Stimulated activated CD8-positive, alpha-beta memory T cell treated with anti-CD3 and anti-CD28 coated beads, Interleukin-15, amount 100 ng/mL, for 4 hours (primary cell): ENCODE measurements around the gene PARD3.
"Not testable (repeated sequence)": the region's sequence is repeated elsewhere in the genome, so short reads cannot be mapped to it uniquely, and the experiment has no call there.

Experiments
- DNase-seq, 2 donors: peaks; one replicate each; pipeline ENCODE4 v3.0.0-alpha.2; 2020; ENCODE audit warnings: low read depth in 2 of 2

The PARD3 gene

DNA sequence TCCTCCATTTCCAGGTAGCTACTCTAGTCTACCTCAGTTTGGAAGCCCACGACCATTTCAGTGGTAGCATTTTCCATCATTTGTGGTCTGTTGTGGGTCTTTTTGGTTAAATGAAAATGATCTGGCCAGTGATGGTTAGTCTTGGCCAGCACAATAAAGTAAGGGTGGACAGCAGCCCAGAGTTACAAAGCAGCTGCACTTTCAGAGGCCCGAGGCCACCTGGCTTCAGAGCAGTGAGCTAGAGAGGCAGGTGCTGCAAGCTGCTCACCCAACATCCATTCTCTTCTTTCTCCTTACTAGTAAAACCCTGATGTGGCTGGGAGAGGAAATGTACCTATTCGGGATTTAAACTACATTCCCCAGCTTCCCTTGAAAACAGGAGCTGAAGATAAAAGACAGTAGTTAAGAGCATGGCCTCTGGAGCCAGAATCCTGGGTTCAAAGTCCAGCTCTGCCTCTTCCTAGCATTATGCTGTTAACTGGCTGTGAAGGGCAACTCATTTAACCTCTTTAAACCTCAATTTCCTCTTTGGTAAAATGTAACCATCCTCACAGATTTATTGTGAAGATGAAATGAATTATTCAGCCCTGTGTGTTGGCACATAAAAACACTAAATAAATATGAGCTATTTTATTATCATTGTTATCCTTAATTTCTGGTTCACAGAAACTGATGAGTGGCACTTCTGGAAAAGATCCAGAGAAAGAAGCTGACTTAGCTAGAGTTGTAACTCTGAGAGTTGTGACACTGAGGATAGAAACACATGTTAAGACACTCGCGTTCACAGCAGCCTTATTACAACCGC, 517.4 kb downstream of the PARD3 start:
- DNase-seq = no peak

DNA sequence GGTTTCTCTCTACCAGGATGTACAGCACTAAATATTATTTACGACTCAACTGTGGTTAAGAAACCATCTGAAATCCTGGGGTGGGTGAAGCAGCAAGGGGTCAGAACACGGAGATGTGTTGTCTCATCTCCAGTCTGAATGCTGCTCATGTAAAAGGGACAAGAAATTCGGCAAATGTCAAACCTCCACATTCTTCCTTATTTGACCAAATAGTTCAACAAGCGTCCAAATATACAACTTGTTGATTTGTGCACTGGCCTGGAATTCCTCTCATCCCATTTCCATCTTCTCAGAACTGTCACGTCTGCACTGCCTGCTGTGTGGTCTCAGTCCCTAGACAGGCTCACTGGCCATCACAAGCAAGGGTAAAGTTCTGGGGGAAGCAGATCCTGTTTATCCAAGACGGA, 520.0 kb downstream of the PARD3 start:
- no peak for DNase-seq

DNA sequence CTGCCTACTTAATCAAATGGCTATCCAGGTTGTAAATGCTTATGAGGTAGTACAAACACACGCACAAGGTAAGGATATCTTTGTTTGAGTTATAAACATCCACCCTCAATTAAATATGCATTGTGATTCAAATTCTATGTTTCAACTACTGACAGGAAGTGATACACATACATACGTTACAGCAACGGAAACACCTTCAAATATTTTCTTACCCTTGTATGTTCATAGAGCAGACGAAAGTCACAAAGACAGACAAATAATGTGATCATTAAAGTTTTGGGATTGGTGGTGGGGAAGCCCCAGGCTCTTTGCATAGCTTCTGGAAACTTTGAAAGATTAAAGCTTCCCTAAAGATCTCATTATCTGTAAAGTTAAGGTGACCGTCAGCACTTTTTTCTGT, 521.0 kb downstream of the PARD3 start:
- DNase-seq = no peak

GRCh38 chr10:34292675-34293074, 522.4 kb downstream of the PARD3 start:
- DNase-seq = no peak

- DNase-seq = no peak
These were observed 522.9 kb downstream of the PARD3 start for GRCh38 chr10:34292194-34292565.

DNA sequence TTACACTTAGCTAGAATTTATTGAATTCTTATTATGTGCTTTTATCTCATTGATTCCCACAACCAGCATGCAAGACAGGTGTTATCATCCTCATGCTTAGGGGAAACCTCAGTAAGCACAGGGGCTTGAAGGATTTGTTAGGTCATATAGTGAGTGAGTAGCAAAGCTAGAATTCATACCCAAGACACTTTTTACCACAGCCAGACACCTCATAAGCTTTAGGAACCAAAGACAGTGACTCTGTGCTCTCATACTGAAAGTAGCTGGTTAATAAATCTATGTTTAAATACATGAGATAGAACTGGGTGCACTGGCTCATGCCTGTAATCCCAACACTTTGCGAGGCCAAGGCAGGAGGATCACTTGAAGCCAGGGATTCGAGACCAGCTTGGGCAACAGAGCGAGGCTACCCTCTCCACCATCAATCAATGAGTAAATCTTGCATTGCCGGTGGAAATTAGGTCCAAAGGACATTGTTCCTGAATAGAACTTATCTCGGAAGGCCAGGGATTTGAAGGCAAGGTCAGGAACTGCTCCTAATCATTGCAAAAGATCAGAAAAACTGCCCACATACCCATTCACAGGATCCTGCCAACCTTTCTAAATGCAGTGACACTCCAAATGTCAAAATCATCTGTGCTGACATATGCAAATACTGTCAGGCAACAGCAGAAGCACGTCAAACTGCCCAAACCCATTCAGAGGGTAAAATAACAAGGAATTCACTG, 523.5 kb downstream of the PARD3 start:
- no peak for DNase-seq

DNA sequence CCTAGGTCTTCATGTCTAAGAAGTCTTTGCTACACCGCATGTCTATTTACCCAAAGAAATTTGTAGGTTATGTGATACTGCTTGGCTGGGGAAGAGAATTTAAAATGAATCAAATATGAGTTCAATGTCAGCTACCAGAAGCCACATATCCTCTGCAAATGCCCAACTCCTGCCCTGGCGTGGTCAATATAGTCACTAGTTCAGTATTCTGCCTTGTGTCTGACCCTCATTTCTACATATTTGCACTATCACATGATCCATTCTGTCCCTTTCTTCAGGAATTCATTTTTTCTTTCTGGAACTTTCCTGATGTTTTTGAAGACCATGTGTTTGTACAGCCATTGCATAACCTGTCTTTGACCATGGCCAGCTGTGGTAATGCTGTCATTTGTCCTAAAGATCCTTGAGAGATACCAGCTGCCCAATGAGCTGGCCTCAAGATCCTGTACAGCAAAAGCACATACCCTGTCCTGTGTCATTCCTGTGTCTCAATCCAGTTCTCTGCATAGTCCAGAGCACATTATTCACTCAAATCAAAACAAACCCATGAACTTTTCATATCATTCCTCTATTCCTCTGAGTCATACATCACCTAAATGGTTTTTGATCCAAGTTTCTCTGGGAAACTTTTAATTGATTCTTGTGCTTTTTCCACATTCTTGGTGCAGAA, 524.5 kb downstream of the PARD3 start:
- no peak for DNase-seq

GRCh38 chr10:34288634-34289033, 526.5 kb downstream of the PARD3 start:
- no peak for DNase-seq

DNA sequence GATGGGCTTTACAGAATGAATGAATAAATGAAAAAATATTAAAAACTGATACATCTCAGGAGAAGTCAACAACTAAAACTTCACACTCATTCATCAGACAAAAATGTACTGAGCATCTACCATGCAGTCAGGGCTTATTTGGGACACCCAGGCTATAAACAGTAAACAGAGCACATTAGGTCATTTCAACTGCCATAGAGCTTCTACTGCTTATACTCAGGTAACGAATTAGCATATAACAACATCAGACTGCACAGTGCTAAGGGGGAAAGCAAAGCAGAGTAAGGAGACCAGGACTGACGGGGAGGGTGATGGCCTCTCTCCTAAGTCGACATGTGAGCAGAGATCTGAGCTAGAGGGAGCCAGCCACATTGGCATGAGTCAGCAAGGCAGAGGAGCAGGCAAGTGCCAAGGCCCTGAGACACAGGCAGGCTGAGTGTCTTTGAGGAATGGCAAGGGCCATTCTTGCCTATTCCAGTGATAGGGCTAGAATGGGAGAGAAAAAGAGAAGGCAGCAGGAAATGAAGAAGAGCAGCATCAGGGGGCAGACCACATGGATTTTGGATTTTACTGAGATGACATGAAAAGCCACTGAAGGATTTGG, 528.9 kb downstream of the PARD3 start:
- DNase-seq = no peak

- DNase-seq = no peak
These were observed 533.2 kb downstream of the PARD3 start for GRCh38 chr10:34281661-34282582.

DNA sequence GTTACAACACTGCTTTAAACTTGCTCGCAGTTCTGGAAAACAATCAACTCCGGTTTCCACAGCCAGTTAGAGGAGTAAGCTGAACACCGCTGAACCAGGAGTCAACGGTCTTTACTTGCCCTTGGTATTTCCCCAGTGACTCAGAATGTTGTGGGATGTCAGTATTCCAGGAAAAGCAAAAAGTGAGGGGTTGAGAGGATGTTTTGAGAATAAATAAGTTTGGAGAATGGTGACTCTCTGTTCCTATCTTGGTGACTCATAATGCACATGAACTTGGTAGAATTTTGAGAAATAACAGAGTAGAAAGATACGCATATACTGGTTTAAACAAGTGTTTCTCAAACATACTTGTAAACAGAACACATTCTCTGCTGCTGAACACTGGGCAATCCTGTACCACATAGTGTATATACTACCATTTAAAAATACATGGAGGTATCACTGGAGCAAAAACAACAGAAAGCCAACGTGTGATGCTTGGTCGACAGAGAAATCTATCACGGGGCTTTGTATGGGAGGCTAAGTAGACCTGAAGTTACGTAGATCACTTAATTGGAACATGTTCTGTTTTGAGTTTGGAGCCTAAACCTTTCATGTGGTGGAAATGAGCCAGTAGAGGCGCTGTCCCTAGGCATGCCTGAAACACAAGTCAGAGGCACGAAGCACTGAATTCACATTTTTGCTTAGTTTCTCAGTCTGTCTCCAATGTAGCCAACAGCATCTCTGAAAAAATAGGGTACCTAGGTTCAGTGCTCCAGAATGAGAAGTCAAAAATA, 534.3 kb downstream of the PARD3 start:
- DNase-seq = no peak

DNA sequence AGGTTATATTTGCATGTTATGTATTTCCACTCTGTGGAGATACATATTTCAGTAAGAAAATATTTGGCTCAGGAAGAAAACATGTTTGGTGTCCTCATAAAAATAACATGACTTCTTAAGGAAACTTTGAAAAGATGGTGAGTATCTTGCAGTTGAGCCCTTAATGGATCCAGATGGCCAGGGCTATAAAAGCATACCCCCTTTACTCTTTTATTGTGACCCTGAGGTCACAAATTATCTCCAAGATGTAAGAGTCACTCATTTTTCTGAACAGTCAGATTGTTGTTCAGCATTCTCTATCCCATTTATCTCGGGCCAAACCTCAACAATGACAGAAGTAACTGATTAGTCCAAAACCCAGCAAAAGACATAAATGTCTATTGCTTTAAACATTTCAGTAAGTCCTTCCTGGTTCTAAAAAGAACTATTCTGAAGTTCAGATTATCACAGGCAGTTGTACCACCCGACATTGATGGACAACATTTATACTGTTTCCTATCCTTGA, 539.4 kb downstream of the PARD3 start:
- no peak for DNase-seq

GRCh38 chr10:34274906-34275305, 540.2 kb downstream of the PARD3 start:
- no peak for DNase-seq

DNA sequence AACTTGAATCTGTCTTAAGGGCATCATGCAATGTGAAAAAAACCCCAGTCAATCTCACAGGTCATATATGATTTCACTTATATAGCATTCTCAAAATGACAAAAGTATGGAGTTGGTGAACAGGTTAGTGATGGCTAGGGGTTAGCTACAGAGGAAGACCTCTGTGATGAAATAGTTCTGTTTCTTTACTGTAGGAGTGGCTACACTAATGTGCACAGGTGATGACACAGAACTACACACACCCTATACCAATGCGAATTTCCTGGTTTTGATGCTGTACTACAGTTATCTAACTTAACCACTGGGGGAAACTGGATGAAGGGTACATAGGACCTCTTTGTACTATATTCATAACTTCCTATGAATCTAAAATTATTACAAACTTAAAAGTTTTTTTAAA, 541.8 kb downstream of the PARD3 start:
- DNase-seq = no peak

GRCh38 chr10:34272316-34272715, 542.8 kb downstream of the PARD3 start:
- DNase-seq = no peak

DNA sequence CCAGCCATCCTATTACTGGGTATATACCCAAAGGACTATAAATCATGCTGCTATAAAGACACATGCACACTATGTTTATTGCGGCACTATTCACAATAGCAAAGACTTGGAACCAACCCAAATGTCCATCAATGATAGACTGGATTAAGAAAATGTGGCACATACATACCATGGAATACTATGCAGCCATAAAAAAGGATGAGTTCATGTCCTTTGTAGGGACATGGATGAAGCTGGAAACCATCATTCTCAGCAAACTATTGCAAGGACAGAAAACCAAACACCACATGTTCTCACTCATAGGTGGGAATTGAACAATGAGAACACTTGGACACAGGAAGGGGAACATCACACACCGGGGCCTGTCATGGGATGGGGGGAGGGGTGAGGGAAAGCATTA, 546.7 kb downstream of the PARD3 start:
- DNase-seq = not testable (repeated sequence)

DNA sequence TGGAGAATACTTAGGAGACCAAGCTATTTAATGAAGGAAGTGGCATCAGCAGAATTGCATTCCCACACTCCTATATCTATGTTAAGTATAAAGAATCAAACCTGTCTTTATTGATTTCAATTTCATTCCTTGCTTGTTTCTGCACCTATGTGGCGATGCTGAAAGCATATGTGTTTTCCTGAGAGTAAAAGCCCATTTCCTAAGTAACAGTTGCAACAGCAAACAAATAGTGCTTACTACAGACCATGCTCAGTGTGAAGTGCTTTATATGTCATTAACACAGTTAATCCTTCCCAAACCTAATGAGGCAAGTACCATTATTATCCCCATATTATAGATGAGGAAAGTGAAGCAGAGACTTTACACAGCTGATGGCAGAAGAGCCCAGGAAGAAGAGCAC, 552.1 kb downstream of the PARD3 start:
- no peak for DNase-seq

DNA sequence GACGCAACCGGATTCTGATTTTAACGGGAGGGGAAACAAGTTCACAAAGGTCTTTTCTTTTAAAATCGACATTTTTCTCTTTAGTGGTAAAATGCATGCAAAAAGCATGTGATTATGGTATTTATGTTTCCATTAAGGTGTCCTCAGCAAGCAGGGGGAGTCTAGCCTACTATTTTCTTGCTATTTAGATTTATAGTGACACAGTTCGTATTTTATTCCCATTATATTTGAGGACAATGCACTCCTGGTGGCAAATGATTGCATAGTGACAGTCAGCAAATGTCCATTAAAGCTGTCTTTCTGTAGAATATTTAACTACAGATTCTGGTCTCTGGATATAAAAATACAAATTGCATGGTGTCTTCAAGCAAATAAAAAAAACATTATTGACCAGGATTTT, 554.2 kb downstream of the PARD3 start:
- no peak for DNase-seq

- no peak for DNase-seq
These were observed 558.9 kb downstream of the PARD3 start for GRCh38 chr10:34256216-34256615.

- DNase-seq = no peak
These were observed 560.1 kb downstream of the PARD3 start for GRCh38 chr10:34255035-34255434.
